B cell (primary cell): Measurements from ENCODE around the gene DROSHA. TPM values are rescaled to one million over a fixed set of nuclear protein-coding genes. Genes with fewer than 3 reads are reported as not detected.

Experiments
- ATAC-seq: fragments of 200-7000 bp; cut with Tn5 transposase; one replicate; pipeline ENCODE4 v1.10.0; 2021; ENCODE audit warnings: low read depth, mild to moderate bottlenecking, moderate number of reproducible peaks, moderate library complexity
- CTCF ChIA-PET: fragments of 350-600 bp; sonication (Branson Sonifier 250); formaldehyde crosslinking; loops from one replicate; lab custom pipeline; 2021; ENCODE audit warnings: antibody characterized with exemption, inconsistent platforms; lab: Charles Lee
- POLR2A ChIA-PET: fragments of 350-600 bp; sonication (Branson Sonifier 250); formaldehyde crosslinking; loops from one replicate; lab custom pipeline; 2021; ENCODE audit warnings: antibody characterized with exemption; lab: Charles Lee
- DNase-seq: peaks from one replicate; pipeline ENCODE4 v3.0.0; 2013
- H2AFZ ChIP-seq: 2 replicates; pipeline ENCODE4 v1.6.1; 2012; ENCODE audit warnings: mild to moderate bottlenecking, low read depth, low read length; ENCODE audit not compliant: insufficient read depth, poor library complexity, severe bottlenecking
- H3K27ac ChIP-seq, 2 donors: 1 replicate in 1 of 2; 2 replicates in 1 of 2; pipeline ENCODE4 v1.5.1; 2012 to 2013; ENCODE audit warnings: low read length in 2 of 2, mild to moderate bottlenecking in 2 of 2, moderate library complexity in 1 of 2
- H3K27me3 ChIP-seq, 4 experiments: fragments of 200-600 bp in 1 of 4; sonication (generic) in 1 of 4; replicated peaks in 1 of 4; 1 replicate in 2 of 4; 2 replicates in 2 of 4; pipeline versions ENCODE4 v1.6.1 to v1.7.0; 2013 to 2016; ENCODE audit warnings: low read length in 3 of 4, mild to moderate bottlenecking in 2 of 4, mixed read lengths in 1 of 4, moderate library complexity in 1 of 4; ENCODE audit not compliant: insufficient read depth in 4 of 4, control insufficient read depth in 3 of 4; ENCODE audit errors: control extremely low read depth in 1 of 4
- H3K36me3 ChIP-seq, 2 experiments: replicated peaks in 1 of 2; 1 replicate in 1 of 2; 2 replicates in 1 of 2; pipeline versions ENCODE4 v1.6.1 to v1.7.1; 2013; ENCODE audit warnings: low read length in 1 of 2; ENCODE audit not compliant: insufficient read depth in 2 of 2, control insufficient read depth in 1 of 2; ENCODE audit errors: control extremely low read depth in 1 of 2, extremely low read depth in 1 of 2
- H3K4me1 ChIP-seq, 2 donors: fragments of 200-600 bp in 1 of 2; sonication (generic) in 1 of 2; 1 replicate in 1 of 2; 2 replicates in 1 of 2; pipeline versions ENCODE4 v1.5.1 to v1.6.1; 2013 to 2017; ENCODE audit warnings: low read length in 2 of 2; ENCODE audit not compliant: control insufficient read depth in 2 of 2, insufficient read depth in 2 of 2
- H3K4me2 ChIP-seq: replicated peaks from 2 replicates; pipeline ENCODE3; 2012; ENCODE audit warnings: mild to moderate bottlenecking, low read depth, low read length; ENCODE audit not compliant: poor library complexity, severe bottlenecking
- H3K4me3 ChIP-seq, 5 experiments: fragments of 200-600 bp in 1 of 5; sonication (generic) in 1 of 5; 1 replicate in 3 of 5; 2 replicates in 2 of 5; pipeline versions ENCODE4 v1.5.1 to v1.7.0; 2011 to 2016; ENCODE audit warnings: low read length in 4 of 5, mild to moderate bottlenecking in 4 of 5, low read depth in 2 of 5, control low read depth in 1 of 5, moderate library complexity in 1 of 5; ENCODE audit not compliant: insufficient read depth in 1 of 5; ENCODE audit errors: control extremely low read depth in 1 of 5, extremely low read depth in 1 of 5
- H3K79me2 ChIP-seq: fragments of 200-600 bp; sonication (generic); one replicate; pipeline ENCODE4 v1.6.0; 2016; ENCODE audit warnings: low read length; ENCODE audit not compliant: control insufficient read depth, insufficient read depth
- H3K9ac ChIP-seq: fragments of 200-600 bp; sonication (generic); 2 replicates; pipeline ENCODE4 v1.6.1; 2017; ENCODE audit warnings: mild to moderate bottlenecking, low read length, moderate library complexity
- H3K9me3 ChIP-seq, 3 donors: one replicate each; pipeline versions ENCODE4 v1.6.1 to v1.7.1; 2013; ENCODE audit warnings: low read length in 2 of 3; ENCODE audit not compliant: control insufficient read depth in 2 of 3, insufficient read depth in 1 of 3; ENCODE audit errors: control extremely low read depth in 1 of 3
- H4K20me1 ChIP-seq: 2 replicates; pipeline ENCODE4 v1.6.0; 2012; ENCODE audit warnings: mild to moderate bottlenecking, low read length; ENCODE audit not compliant: insufficient read depth, control insufficient read depth, poor library complexity, severe bottlenecking
- H3K27ac Mint-ChIP-seq: one replicate; pipeline ENCODE4 v1.8.0; 2021; ENCODE audit warnings: mixed read lengths
- H3K27me3 Mint-ChIP-seq: one replicate; pipeline ENCODE4 v1.8.0; 2021; ENCODE audit warnings: mixed read lengths
- H3K4me1 Mint-ChIP-seq: one replicate; pipeline ENCODE4 v1.8.0; 2021; ENCODE audit warnings: mixed read lengths
- H3K4me3 Mint-ChIP-seq: one replicate; pipeline ENCODE4 v1.8.0; 2021; ENCODE audit warnings: mixed read lengths
- H3K9me3 Mint-ChIP-seq: one replicate; pipeline ENCODE4 v1.8.0; 2022; ENCODE audit warnings: mixed read lengths; ENCODE audit not compliant: insufficient read depth
- CTCF ChIP-seq: fragments of 200-600 bp; IDR thresholded peaks from one replicate; pipeline ENCODE4 v1.8.0; 2022; ENCODE audit warnings: antibody characterized with exemption, mild to moderate bottlenecking
- EZH2 ChIP-seq: IDR thresholded peaks from 2 replicates; pipeline ENCODE4 v1.6.1; 2012; ENCODE audit warnings: borderline replicate concordance, low read depth, mild to moderate bottlenecking, moderate library complexity, low read length; ENCODE audit not compliant: insufficient read depth, poor library complexity, severe bottlenecking
- WGBS: methylation state at CpG from one replicate; pipeline ENCODE4 v1.1.5; 2013; ENCODE audit warnings: missing lambda C conversion rate; ENCODE audit not compliant: insufficient coverage; 5-methylcytosine and 5-hydroxymethylcytosine counted together
- intact Hi-C: fragments of 100-400 bp; cut with micrococcal nuclease; formaldehyde crosslinking; loops from one replicate; pipeline ENCODE4 v1.10.0; 2022
- polyA plus RNA-seq: library from polyadenylated mRNA; depleted of rRNA; stranded (reverse); fragments of >200 nt; gene quantifications from 2 replicates; pipeline ENCODE4 v1.2.3, GENCODE V29; 2012
- total RNA-seq, 2 donors: library from RNA; stranded (reverse); fragments of 120-200 nt in 1 of 2; gene quantifications; 1 replicate in 1 of 2; 2 replicates in 1 of 2; pipeline versions ENCODE4 v1.2.3 to v1.2.4, GENCODE V29; 2013 to 2022

DROSHA gene
- total and polyA plus RNA-seq, 2 donors (not counting 1 experiment from before 2014, with no cell fraction given): 31.2 to 62.4 TPM

GRCh38 chr5:31523041-31523440 is 8.9 kb downstream of the DROSHA start:
- H3K27ac Mint-ChIP-seq: no peak overlapping the region
- TF ChIP-seq EZH2: no peak
- TF ChIP-seq CTCF: no peak
- H3K9me3 ChIP-seq: no peaks in the 10 kb centered on the region
- peaks cover 0 to 66% of the 10 kb centered on the region in 2 experiments for H3K36me3 ChIP-seq
- peaks cover 19% of the 10 kb centered on the region for H3K79me2 ChIP-seq
- no CpG with 5 or more reads among the region's 4 CpGs for WGBS
- H2AFZ ChIP-seq: no peak overlapping the region
- no peak overlapping the region for H3K4me3 Mint-ChIP-seq
- ChIA-PET CTCF (no interaction called here), POLR2A (no interaction called here)
- no peak overlapping the region for H3K27ac ChIP-seq
- H3K4me3 ChIP-seq: no peak overlapping the region
- peaks cover 2% of the 10 kb centered on the region for H3K9me3 Mint-ChIP-seq
- no peaks in the 10 kb centered on the region for H3K4me1 Mint-ChIP-seq
- intact Hi-C loops: no loop called here
- no peak overlapping the region for H3K4me2 ChIP-seq
- H3K9ac ChIP-seq: no peak overlapping the region
- peaks cover 7% of the 10 kb centered on the region for H4K20me1 ChIP-seq
- no peaks in the 10 kb centered on the region for H3K27me3 Mint-ChIP-seq
- no peaks in the 10 kb centered on the region for H3K4me1 ChIP-seq
- DNase-seq (no peak), ATAC-seq (no peak)
- H3K27me3 ChIP-seq: no peaks in the 10 kb centered on the region

DNA sequence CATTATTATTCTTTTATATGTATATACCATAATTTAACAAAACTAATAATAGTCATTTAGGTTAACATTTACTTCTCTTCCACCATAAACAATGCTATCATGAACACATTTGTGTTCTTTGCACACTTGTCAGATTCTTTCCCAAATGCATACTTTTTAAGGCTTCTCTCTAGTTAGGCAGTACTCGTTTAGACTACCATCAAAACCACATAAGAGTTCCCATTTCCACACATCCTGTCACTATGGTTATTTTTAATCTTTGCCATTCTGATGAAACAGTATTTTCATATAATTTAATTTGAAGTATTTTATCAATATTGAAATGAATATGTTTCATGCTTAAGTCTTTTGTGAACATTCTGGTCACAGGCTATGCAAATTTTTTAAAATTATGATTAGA is 15.1 kb downstream of the DROSHA start:
- ATAC-seq (no peak), DNase-seq (no peak)
- no peak overlapping the region for H3K4me2 ChIP-seq
- TF ChIP-seq CTCF (no peak), EZH2 (no peak)
- Mint-ChIP-seq H3K9me3 (no peaks in the 10 kb centered on the region), H3K27ac (no peak overlapping the region), H3K4me3 (no peak overlapping the region), H3K4me1 (no peaks in the 10 kb centered on the region), H3K27me3 (no peaks in the 10 kb centered on the region)
- ChIA-PET POLR2A (no interaction called here), CTCF (no interaction called here)
- no peaks in the 10 kb centered on the region for H3K4me1 ChIP-seq
- no peaks in the 10 kb centered on the region for H3K79me2 ChIP-seq
- intact Hi-C loops: no loop called here
- peaks cover 14 to 60% of the 10 kb centered on the region in 2 experiments for H3K36me3 ChIP-seq
- H3K27ac ChIP-seq: no peak overlapping the region
- no peaks in the 10 kb centered on the region for H3K9me3 ChIP-seq
- no CpG with 5 or more reads among the region's 1 CpG for WGBS
- no peak overlapping the region for H2AFZ ChIP-seq
- H3K9ac ChIP-seq: no peak overlapping the region
- no peak overlapping the region for H3K4me3 ChIP-seq
- peaks cover 4% of the 10 kb centered on the region for H4K20me1 ChIP-seq
- no peaks in the 10 kb centered on the region for H3K27me3 ChIP-seq
